Psoas muscle (tissue), 8 donors: ENCODE data around the gene FBXW8. TPM values are rescaled to one million over a fixed set of nuclear protein-coding genes. Genes with fewer than 3 reads are reported as not detected.
A peak's percentile ranks its signal among the peaks of the same experiment; 100 is the strongest.

Experiments used
- ATAC-seq, 4 donors: fragments of 200-7000 bp; cut with Tn5 transposase; one replicate each; pipeline ENCODE4 v1.9.1; 2020; ENCODE audit warnings: moderate library complexity in 3 of 4, mild to moderate bottlenecking in 2 of 4
- DNase-seq, 2 donors: peaks; one replicate each; pipeline ENCODE4 v3.0.0-alpha.2; 2020
- H3K27ac ChIP-seq: fragments of 200-600 bp; one replicate; pipeline ENCODE4 v1.8.0; 2022
- H3K27me3 ChIP-seq, 3 donors: fragments of 200-600 bp in 1 of 3; one replicate each; pipeline versions ENCODE4 v1.6.1 to v1.8.0; 2013 to 2022; ENCODE audit warnings: low read length in 2 of 3, mild to moderate bottlenecking in 2 of 3, moderate library complexity in 1 of 3; ENCODE audit not compliant: insufficient read depth in 3 of 3
- H3K36me3 ChIP-seq, 2 donors: fragments of 200-600 bp in 1 of 2; one replicate each; pipeline versions ENCODE4 v1.6.1 to v1.8.0; 2013 to 2022; ENCODE audit warnings: low read depth in 1 of 2, mild to moderate bottlenecking in 1 of 2, moderate library complexity in 1 of 2; ENCODE audit not compliant: insufficient read depth in 1 of 2
- H3K4me1 ChIP-seq: fragments of 200-600 bp; one replicate; pipeline ENCODE4 v1.8.0; 2022
- H3K4me3 ChIP-seq: fragments of 200-600 bp; one replicate; pipeline ENCODE4 v1.8.0; 2022; ENCODE audit warnings: mild to moderate bottlenecking
- H3K9me3 ChIP-seq: fragments of 200-600 bp; one replicate; pipeline ENCODE4 v1.8.0; 2022
- CTCF ChIP-seq: fragments of 200-600 bp; IDR thresholded peaks from one replicate; pipeline ENCODE4 v1.8.0; 2022; ENCODE audit warnings: antibody characterized with exemption
- WGBS, 3 donors: extraction: QIAGEN DNeasy Blood & Tissue Kit; methylation state at CpG; one replicate each; pipeline versions ENCODE4 v1.1.6 to v1.1.7; 2013; 5-methylcytosine and 5-hydroxymethylcytosine counted together
- intact Hi-C, 2 donors: fragments of 100-400 bp; cut with DNase I; formaldehyde crosslinking; loops; one replicate each; pipeline versions ENCODE4 v1.11.0 to v1.14.2; 2022
- polyA plus RNA-seq, 3 donors: library from polyadenylated mRNA; stranded (reverse); fragments of 200-250 nt; gene quantifications; one replicate each; pipeline ENCODE4 v1.2.3, GENCODE V29; 2013
- total RNA-seq, 4 donors: library from RNA; stranded (reverse); fragmentation: NEBNext Ultra II Directional in 2 of 4; extraction: Animal tissue kit (Norgen Biotek cat#: 25700) in 2 of 4; gene quantifications; one replicate each; pipeline versions ENCODE4 v1.2.1 to v1.2.4, GENCODE V29; 2021 to 2023
- donor health status: healthy with polysubstance abuse.
- donor health status: DM: no; HTN: no; CAD: no; lungs with moderate emphysema.
- donor health status: Bipolar disorder and iron deficiency.
- donor health status: healthy.
- donor health status: DM: yes; HTN: yes; CAD: no.
- donor health status: DM: no; HTN: no; CAD: no.
- donor health status: DM: no; HTN: no; CAD: no.
- donor health status: DM: yes; HTN: yes; CAD: no.

Gene FBXW8
- total and polyA plus RNA-seq, 7 donors: 1.1 to 5.7 (median 3.0) TPM

- ATAC-seq (no peak), DNase-seq (no peak)
- WGBS, 3 donors: 88 to 92% (median 90%) methylated on average over 5 of the region's 5 CpGs
- Histone ChIP-seq H3K9me3 (no peaks in the 10 kb centered on the region), H3K36me3 (peaks cover 0 to 8% of the 10 kb centered on the region in 2 donors), H3K27me3 (no peaks in the 10 kb centered on the region), H3K4me1 (peaks cover 46% of the 10 kb centered on the region), H3K27ac (peak overlapping the region; percentile 66), H3K4me3 (no peak overlapping the region)
- TF ChIP-seq CTCF: no peak
- intact Hi-C loops: loop anchor here (5.0 to 10.0 kb wide), 2 partner anchors 255 to 258 kb away; no protein-coding TSS in a partner anchor
These were observed 49.2 kb downstream of the FBXW8 start for GRCh38 chr12:116959845-116960514.

GRCh38 chr12:116962197-116962596 lies 51.4 kb downstream of the FBXW8 start:
- H3K4me1 ChIP-seq: peaks cover 30% of the 10 kb centered on the region
- no peaks in the 10 kb centered on the region for H3K9me3 ChIP-seq
- WGBS, 3 donors: 72 to 87% (median 77%) methylated on average over 4 of the region's 4 CpGs
- ATAC-seq: no peak
- H3K27me3 ChIP-seq: no peaks in the 10 kb centered on the region
- intact Hi-C loops: no loop called here
- DNase-seq: no peak
- no peak for TF ChIP-seq CTCF
- H3K4me3 ChIP-seq: no peak overlapping the region
- H3K36me3 ChIP-seq: peaks cover 2 to 28% of the 10 kb centered on the region in 2 donors
- H3K27ac ChIP-seq: peak overlapping the region; percentile 66

GRCh38 chr12:116962783-116963356 lies 52.1 kb downstream of the FBXW8 start:
- TF ChIP-seq CTCF: no peak
- Histone ChIP-seq H3K27ac (peak overlapping the region; percentile 66), H3K27me3 (no peaks in the 10 kb centered on the region), H3K4me3 (no peak overlapping the region), H3K4me1 (peaks cover 30% of the 10 kb centered on the region), H3K36me3 (peaks cover 2 to 31% of the 10 kb centered on the region in 2 donors), H3K9me3 (no peaks in the 10 kb centered on the region)
- 57 to 62% (median 58%) methylated on average over 9 of the region's 9 CpGs for WGBS, 3 donors
- intact Hi-C loops: no loop called here
- DNase-seq: no peak
- ATAC-seq: peak in 3 of 4 donors; percentile 45 to 77 (median 57)

GRCh38 chr12:116964054-116965050 lies 53.6 kb downstream of the FBXW8 start:
- Histone ChIP-seq H3K27me3 (no peaks in the 10 kb centered on the region), H3K4me1 (peaks cover 21% of the 10 kb centered on the region), H3K27ac (no peak overlapping the region), H3K9me3 (no peaks in the 10 kb centered on the region), H3K36me3 (peaks cover 2 to 31% of the 10 kb centered on the region in 2 donors), H3K4me3 (no peak overlapping the region)
- DNase-seq (no peak), ATAC-seq (no peak)
- 69 to 80% (median 74%) methylated on average over 14 of the region's 14 CpGs for WGBS, 3 donors
- TF ChIP-seq CTCF: no peak
- intact Hi-C loops: no loop called here
